T47D (cell line): ENCODE results near the gene TRPM4.
"Not testable (repeated sequence)": the region's sequence is repeated elsewhere in the genome, so short reads cannot be mapped to it uniquely, and the experiment has no call there.

ENCODE experiments used
- DNase-seq, 2 experiments: peaks; one replicate each; pipeline versions ENCODE4 v3.0.0 to v3.0.0-alpha.2; 2011 to 2012; ENCODE audit warnings: low read depth in 1 of 2, low spot score in 1 of 2
- JUND ChIP-seq: IDR thresholded peaks from 2 replicates; pipeline ENCODE4 v1.6.1; 2012; ENCODE audit warnings: low read depth
- in situ Hi-C: cut with HindIII; loops from 2 replicates; pipeline ENCODE4 v1.10.0; 2016; ENCODE audit warnings: low sequenced_read_pairs, low pct_unique_long_range_greater_than_20kb

TRPM4 gene

GRCh38 chr19:49194408-49194807 lies 36.8 kb downstream of the TRPM4 start:
- in situ Hi-C loops: no loop called here

GRCh38 chr19:49196527-49197240 lies 39.1 kb downstream of the TRPM4 start:
- no peak for DNase-seq
- in situ Hi-C loops: no loop called here
- TF ChIP-seq JUND: no peak

More at GRCh38 chr19:49194408-49194807, 36.8 kb downstream of the TRPM4 start:
- DNase-seq: no peak
- no peak for TF ChIP-seq JUND

GRCh38 chr19:49200238-49200862 lies 42.8 kb downstream of the TRPM4 start:
- TF ChIP-seq JUND: no peak
- in situ Hi-C loops: no loop called here
- peak in 1 of 2 experiments; percentile 75 for DNase-seq

GRCh38 chr19:49201042-49201441 lies 43.5 kb downstream of the TRPM4 start:
- in situ Hi-C loops: no loop called here
- no peak for DNase-seq
- no peak for TF ChIP-seq JUND

- in situ Hi-C loops: no loop called here
- DNase-seq: no peak
- no peak for TF ChIP-seq JUND
These were observed 47.5 kb downstream of the TRPM4 start for GRCh38 chr19:49205114-49205513.

- in situ Hi-C loops, DNase-seq: not testable (repeated sequence)
These were observed 51.9 kb downstream of the TRPM4 start for GRCh38 chr19:49209502-49209901.

GRCh38 chr19:49210108-49210900 lies 52.7 kb downstream of the TRPM4 start:
- in situ Hi-C loops: no loop called here
- DNase-seq: peak in 1 of 2 experiments; percentile 57
- TF ChIP-seq JUND: no peak

GRCh38 chr19:49210901-49211451 lies 53.4 kb downstream of the TRPM4 start:
- no peak for DNase-seq
- in situ Hi-C loops: no loop called here
- TF ChIP-seq JUND: no peak

GRCh38 chr19:49212016-49212701 lies 54.6 kb downstream of the TRPM4 start:
- TF ChIP-seq JUND: no peak
- peak in 1 of 2 experiments; percentile 72 for DNase-seq
- in situ Hi-C loops: no loop called here

- peak in 1 of 2 experiments; percentile 16 for DNase-seq
- in situ Hi-C loops: no loop called here
- no peak for TF ChIP-seq JUND
These were observed 56.2 kb downstream of the TRPM4 start for GRCh38 chr19:49213791-49214190.

GRCh38 chr19:49214701-49215100 lies 57.1 kb downstream of the TRPM4 start:
- TF ChIP-seq JUND: no peak
- no peak for DNase-seq
- in situ Hi-C loops: no loop called here

- TF ChIP-seq JUND: no peak
- in situ Hi-C loops: no loop called here
- DNase-seq: no peak
These were observed 58.5 kb downstream of the TRPM4 start for GRCh38 chr19:49216071-49216470.
